Activated T-helper 1 cell treated with anti-CD3 and anti-CD28 coated beads, Interleukin-12 subunit alpha, Interleukin-12 subunit beta, Interleukin-2, Interleukin-4 antibody, amounts not matched to agents 30 ng/mL and 10 ng/mL and 1 ng/mL, durations not matched to agents 14 hours and 24 hours and 36 hours (primary cell): ENCODE data around the gene CLEC3B. TPM values are rescaled to one million over a fixed set of nuclear protein-coding genes. Genes with fewer than 3 reads are reported as not detected.

ENCODE experiments used
- DNase-seq: peaks from one replicate; pipeline ENCODE4 v3.0.0; 2021; ENCODE audit warnings: low spot score
- H3K27ac Mint-ChIP-seq: one replicate; pipeline ENCODE4 v1.8.0; 2021; ENCODE audit warnings: mild to moderate bottlenecking, mixed read lengths
- H3K27me3 Mint-ChIP-seq: one replicate; pipeline ENCODE4 v1.8.0; 2022; ENCODE audit warnings: mild to moderate bottlenecking, moderate library complexity, mixed read lengths; ENCODE audit not compliant: insufficient read depth
- H3K36me3 Mint-ChIP-seq: one replicate; pipeline ENCODE4 v1.8.0; 2021; ENCODE audit warnings: low read depth, mixed read lengths
- H3K4me1 Mint-ChIP-seq: one replicate; pipeline ENCODE4 v1.8.0; 2021; ENCODE audit warnings: low read depth, mixed read lengths
- H3K4me3 Mint-ChIP-seq: one replicate; pipeline ENCODE4 v1.8.0; 2021; ENCODE audit warnings: mild to moderate bottlenecking, moderate library complexity, mixed read lengths
- H3K9me3 Mint-ChIP-seq: one replicate; pipeline ENCODE4 v1.8.0; 2021; ENCODE audit warnings: mixed read lengths
- intact Hi-C: fragments of 100-400 bp; cut with micrococcal nuclease; formaldehyde crosslinking; loops from one replicate; pipeline ENCODE4 v1.15.1; 2024
- total RNA-seq: library from RNA; stranded (reverse); gene quantifications from 2 replicates; pipeline ENCODE4 v1.2.3, GENCODE V29; 2022

CLEC3B gene
- total RNA-seq, 1 donor from 2014 or later: not detected

GRCh38 chr3:45008117-45008516, 18.0 kb upstream of the CLEC3B start:
- DNase-seq: no peak
- no peak overlapping the region for H3K27ac Mint-ChIP-seq
- intact Hi-C loops: no loop called here
- H3K27me3 Mint-ChIP-seq: no peaks in the 10 kb centered on the region
- peaks cover 52% of the 10 kb centered on the region for H3K36me3 Mint-ChIP-seq
- H3K9me3 Mint-ChIP-seq: peaks cover 4% of the 10 kb centered on the region
- peaks cover 17% of the 10 kb centered on the region for H3K4me1 Mint-ChIP-seq
- H3K4me3 Mint-ChIP-seq: no peak overlapping the region

- intact Hi-C loops: no loop called here
- no peak for DNase-seq
- H3K27me3 Mint-ChIP-seq: no peaks in the 10 kb centered on the region
- H3K27ac Mint-ChIP-seq: no peak overlapping the region
- H3K9me3 Mint-ChIP-seq: peaks cover 2% of the 10 kb centered on the region
- H3K4me1 Mint-ChIP-seq: peaks cover 9% of the 10 kb centered on the region
- H3K4me3 Mint-ChIP-seq: no peak overlapping the region
- peaks cover 38% of the 10 kb centered on the region for H3K36me3 Mint-ChIP-seq
These were observed 16.2 kb upstream of the CLEC3B start for GRCh38 chr3:45009868-45010267.

DNA sequence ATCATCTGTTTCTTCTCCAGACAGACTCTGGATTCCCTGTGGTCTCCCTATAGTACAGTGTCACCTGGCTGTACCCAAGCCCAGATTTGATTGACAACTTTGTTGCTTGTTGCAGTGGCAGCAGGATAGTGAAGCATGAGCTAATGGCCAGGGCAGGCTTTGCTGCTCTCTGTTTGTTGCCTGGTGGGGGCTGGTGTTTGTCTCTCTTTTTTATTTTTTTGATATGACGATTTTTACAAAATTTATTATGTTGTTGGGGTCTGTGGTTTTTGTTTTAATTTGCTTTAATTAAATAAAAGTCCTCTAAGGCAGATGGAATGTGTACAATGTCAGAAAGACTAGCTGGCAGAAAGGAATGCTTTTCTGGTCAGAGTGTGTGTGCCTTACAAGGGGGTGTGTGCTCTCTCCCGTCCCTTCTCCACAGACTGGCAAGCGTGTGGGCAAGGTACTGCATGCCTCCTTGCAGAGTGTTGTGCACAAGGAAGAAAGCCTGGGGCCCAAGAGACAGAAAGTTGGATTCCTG, 15.2 kb upstream of the CLEC3B start:
- intact Hi-C loops: no loop called here
- H3K4me1 Mint-ChIP-seq: peaks cover under 1% of the 10 kb centered on the region
- H3K4me3 Mint-ChIP-seq: no peak overlapping the region
- no peaks in the 10 kb centered on the region for H3K27me3 Mint-ChIP-seq
- H3K27ac Mint-ChIP-seq: no peak overlapping the region
- DNase-seq: no peak
- peaks cover 28% of the 10 kb centered on the region for H3K36me3 Mint-ChIP-seq
- H3K9me3 Mint-ChIP-seq: no peaks in the 10 kb centered on the region

GRCh38 chr3:45011756-45012508, 14.2 kb upstream of the CLEC3B start:
- Mint-ChIP-seq H3K4me1 (no peaks in the 10 kb centered on the region), H3K27ac (no peak overlapping the region), H3K9me3 (no peaks in the 10 kb centered on the region), H3K36me3 (peaks cover 28% of the 10 kb centered on the region), H3K27me3 (no peaks in the 10 kb centered on the region), H3K4me3 (no peak overlapping the region)
- intact Hi-C loops: no loop called here
- DNase-seq: no peak

GRCh38 chr3:45012577-45012976, 13.5 kb upstream of the CLEC3B start:
- Mint-ChIP-seq H3K36me3 (peaks cover 24% of the 10 kb centered on the region), H3K27me3 (no peaks in the 10 kb centered on the region), H3K9me3 (no peaks in the 10 kb centered on the region), H3K4me3 (no peak overlapping the region), H3K27ac (no peak overlapping the region), H3K4me1 (no peaks in the 10 kb centered on the region)
- no peak for DNase-seq
- intact Hi-C loops: no loop called here

GRCh38 chr3:45016916-45017315, 9.2 kb upstream of the CLEC3B start:
- Mint-ChIP-seq H3K9me3 (no peaks in the 10 kb centered on the region), H3K36me3 (peaks cover 17% of the 10 kb centered on the region), H3K4me3 (no peak overlapping the region), H3K27me3 (no peaks in the 10 kb centered on the region), H3K27ac (no peak overlapping the region), H3K4me1 (peaks cover 12% of the 10 kb centered on the region)
- no peak for DNase-seq
- intact Hi-C loops: no loop called here

DNA sequence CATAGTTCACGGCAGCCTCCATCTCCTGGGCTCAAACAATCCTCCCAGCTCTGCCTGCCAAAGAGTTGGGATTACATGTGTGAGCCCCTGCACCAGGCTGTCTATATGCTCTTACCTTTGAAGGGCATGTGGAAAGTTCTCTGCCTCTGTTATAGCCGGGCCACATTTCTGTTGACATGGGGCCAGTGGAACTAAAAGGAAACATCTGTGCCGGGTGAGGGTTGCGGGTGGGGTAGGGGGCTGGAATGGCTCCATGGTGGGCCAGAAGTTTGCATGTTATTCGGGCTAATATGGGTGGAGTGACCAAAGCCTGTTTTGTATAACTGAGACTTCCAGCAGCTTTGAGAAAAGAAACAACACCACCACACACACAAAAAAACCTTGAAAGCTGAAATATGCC, 8.3 kb upstream of the CLEC3B start:
- H3K4me3 Mint-ChIP-seq: no peak overlapping the region
- peaks cover 12% of the 10 kb centered on the region for H3K4me1 Mint-ChIP-seq
- no peaks in the 10 kb centered on the region for H3K9me3 Mint-ChIP-seq
- H3K36me3 Mint-ChIP-seq: peaks cover 10% of the 10 kb centered on the region
- H3K27me3 Mint-ChIP-seq: no peaks in the 10 kb centered on the region
- intact Hi-C loops: no loop called here
- no peak overlapping the region for H3K27ac Mint-ChIP-seq
- DNase-seq: no peak

DNA sequence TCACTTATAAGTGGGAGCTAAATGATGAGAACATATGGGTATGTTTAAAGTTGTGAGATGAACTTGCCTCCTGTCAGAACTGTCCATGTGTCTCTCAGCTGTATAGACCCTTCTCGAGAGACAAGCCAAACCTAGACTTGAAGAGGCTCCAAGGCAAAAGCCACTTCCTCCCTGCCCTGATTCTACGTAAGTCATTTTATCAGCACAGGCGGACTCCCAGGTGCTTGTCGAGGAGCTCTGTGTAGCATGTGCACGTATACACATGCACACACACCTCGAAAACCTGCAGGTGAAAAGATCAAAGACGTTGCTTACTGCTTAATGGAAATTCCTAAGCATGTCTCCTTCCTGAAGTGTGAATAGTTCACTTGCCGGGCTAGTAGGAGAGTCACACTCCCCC, 5.6 kb upstream of the CLEC3B start:
- Mint-ChIP-seq H3K9me3 (no peaks in the 10 kb centered on the region), H3K4me1 (peaks cover 12% of the 10 kb centered on the region), H3K27ac (no peak overlapping the region), H3K36me3 (peaks cover 8% of the 10 kb centered on the region), H3K27me3 (peaks cover 5% of the 10 kb centered on the region), H3K4me3 (no peak overlapping the region)
- intact Hi-C loops: no loop called here
- no peak for DNase-seq

GRCh38 chr3:45021524-45022297, 4.4 kb upstream of the CLEC3B start:
- Mint-ChIP-seq H3K9me3 (no peaks in the 10 kb centered on the region), H3K27ac (no peak overlapping the region), H3K36me3 (peaks cover 6% of the 10 kb centered on the region), H3K4me1 (peaks cover 12% of the 10 kb centered on the region), H3K4me3 (no peak overlapping the region), H3K27me3 (peaks cover 5% of the 10 kb centered on the region)
- DNase-seq: no peak
- intact Hi-C loops: no loop called here

GRCh38 chr3:45023675-45024074, 2.4 kb upstream of the CLEC3B start:
- H3K9me3 Mint-ChIP-seq: no peaks in the 10 kb centered on the region
- no peak for DNase-seq
- peaks cover 12% of the 10 kb centered on the region for H3K4me1 Mint-ChIP-seq
- H3K27ac Mint-ChIP-seq: no peak overlapping the region
- intact Hi-C loops: no loop called here
- peaks cover 5% of the 10 kb centered on the region for H3K36me3 Mint-ChIP-seq
- H3K4me3 Mint-ChIP-seq: no peak overlapping the region
- H3K27me3 Mint-ChIP-seq: peaks cover 5% of the 10 kb centered on the region

DNA sequence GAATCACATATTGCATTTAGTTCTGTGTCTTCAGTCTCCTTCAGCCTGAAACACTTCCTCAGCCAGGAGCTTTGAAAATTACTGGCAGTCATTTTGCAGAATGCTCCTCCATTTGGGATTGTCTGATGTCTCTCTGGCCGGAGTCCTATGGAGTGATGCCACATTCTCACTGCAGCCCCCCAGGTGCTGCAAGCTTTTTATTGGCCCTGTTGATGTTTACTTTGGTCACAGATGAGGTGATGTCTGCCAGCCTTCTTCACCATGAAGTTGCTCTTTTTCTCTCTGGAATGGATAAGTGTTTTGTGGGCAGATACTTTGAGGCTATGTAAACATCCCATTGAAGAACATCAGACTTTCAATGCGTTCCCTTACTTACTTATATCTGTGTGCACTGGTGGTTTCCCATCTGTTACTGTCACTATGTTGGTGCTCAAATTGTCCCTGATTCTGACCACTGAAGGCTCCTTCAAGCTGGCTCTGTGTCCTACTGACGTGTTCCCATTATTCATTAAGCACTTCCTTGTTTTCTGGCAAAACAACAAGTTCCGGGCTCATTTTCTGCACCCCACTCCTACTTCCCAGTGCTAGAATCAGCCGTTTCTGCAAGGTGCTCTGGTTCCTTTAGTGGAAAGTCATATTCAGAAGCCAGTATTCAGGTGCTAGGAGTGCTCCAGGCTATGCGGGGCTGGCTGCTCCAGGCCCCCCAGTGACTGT, 1.4 kb upstream of the CLEC3B start:
- intact Hi-C loops: no loop called here
- Mint-ChIP-seq H3K4me3 (no peak overlapping the region), H3K27me3 (peaks cover 5% of the 10 kb centered on the region), H3K27ac (no peak overlapping the region), H3K4me1 (peaks cover 12% of the 10 kb centered on the region), H3K36me3 (peaks cover 4% of the 10 kb centered on the region), H3K9me3 (no peaks in the 10 kb centered on the region)
- no peak for DNase-seq

- Mint-ChIP-seq H3K36me3 (no peaks in the 10 kb centered on the region), H3K4me3 (no peak overlapping the region), H3K4me1 (no peaks in the 10 kb centered on the region), H3K27me3 (peaks cover 7% of the 10 kb centered on the region), H3K9me3 (no peaks in the 10 kb centered on the region), H3K27ac (no peak overlapping the region)
- intact Hi-C loops: no loop called here
- no peak for DNase-seq
These were observed 854 bp downstream of the CLEC3B start for GRCh38 chr3:45026957-45027356.

- H3K27me3 Mint-ChIP-seq: peaks cover 7% of the 10 kb centered on the region
- no peak overlapping the region for H3K27ac Mint-ChIP-seq
- no peaks in the 10 kb centered on the region for H3K9me3 Mint-ChIP-seq
- intact Hi-C loops: no loop called here
- H3K36me3 Mint-ChIP-seq: no peaks in the 10 kb centered on the region
- no peak for DNase-seq
- H3K4me1 Mint-ChIP-seq: no peaks in the 10 kb centered on the region
- no peak overlapping the region for H3K4me3 Mint-ChIP-seq
These were observed 1.3 kb downstream of the CLEC3B start for GRCh38 chr3:45027441-45027840.
